ENCODE data around the gene MAP1LC3C.

GRCh38 chr1:241998412-241998921 lies 431 bp downstream of the MAP1LC3C start:
- peak; percentile 13 to 49 (median 23) for TF ChIP-seq CTCF (IDR thresholded peaks at IDR 0.05)
- TF ChIP-seq POLR2A (IDR thresholded peaks at IDR 0.05), result no peak

All from esophagus squamous epithelium (tissue), 4 donors.